Measurements from ENCODE around the gene LCK. TPM values are rescaled to one million over a fixed set of nuclear protein-coding genes. Genes with fewer than 3 reads are reported as not detected.

The LCK gene
- total RNA-seq, 1 experiment from 2014 or later, result 37.6 TPM

DNA sequence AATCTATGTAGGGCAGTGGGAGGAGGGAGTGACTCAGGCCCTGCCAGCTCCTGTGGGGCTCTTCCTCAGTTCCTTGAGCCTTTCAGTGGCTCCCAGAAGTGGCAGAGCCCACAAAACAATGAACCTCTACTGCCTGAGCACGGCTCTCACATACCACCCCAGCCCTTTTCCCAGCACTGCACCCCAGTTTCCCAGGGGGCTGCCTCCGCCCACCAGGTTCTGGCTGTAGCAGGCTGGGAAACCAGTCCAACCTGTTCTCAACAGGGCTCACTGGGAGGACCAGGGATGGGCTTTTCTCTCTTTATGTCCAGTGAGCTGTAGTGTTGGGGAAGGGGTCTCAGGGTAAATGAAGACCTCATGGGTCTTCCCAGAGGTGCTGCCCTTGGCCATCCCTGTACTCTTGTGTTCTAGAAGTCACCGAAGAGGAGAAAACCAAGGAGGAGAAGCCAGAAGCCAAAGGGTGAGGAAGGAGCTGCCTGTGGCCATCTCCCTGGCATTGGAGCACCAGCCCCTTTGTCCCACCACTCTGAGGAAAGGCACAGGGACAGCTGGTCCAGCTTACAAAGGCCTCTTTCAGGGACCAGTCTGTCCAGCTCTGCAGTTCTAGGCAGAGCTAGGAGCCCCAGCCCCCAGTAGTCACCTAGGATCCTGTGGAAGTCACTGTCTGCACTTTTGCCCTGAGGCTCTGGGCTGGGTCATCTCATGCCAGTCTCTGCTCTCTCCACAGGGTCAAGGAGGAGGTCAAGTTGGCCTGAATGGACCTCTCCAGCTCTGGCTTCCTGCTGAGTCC is 81.4 kb downstream of the LCK start:
- no peak overlapping the region for H3K14ac ChIP-seq (ENCODE audit: insufficient read depth, low read length)
- H3K4ac ChIP-seq (ENCODE audit: low read depth, low read length), result no peak overlapping the region
- H2BK12ac ChIP-seq (ENCODE audit: insufficient read length, low read depth, low read length), result no peak overlapping the region
- TF ChIP-seq, protein P1, sequence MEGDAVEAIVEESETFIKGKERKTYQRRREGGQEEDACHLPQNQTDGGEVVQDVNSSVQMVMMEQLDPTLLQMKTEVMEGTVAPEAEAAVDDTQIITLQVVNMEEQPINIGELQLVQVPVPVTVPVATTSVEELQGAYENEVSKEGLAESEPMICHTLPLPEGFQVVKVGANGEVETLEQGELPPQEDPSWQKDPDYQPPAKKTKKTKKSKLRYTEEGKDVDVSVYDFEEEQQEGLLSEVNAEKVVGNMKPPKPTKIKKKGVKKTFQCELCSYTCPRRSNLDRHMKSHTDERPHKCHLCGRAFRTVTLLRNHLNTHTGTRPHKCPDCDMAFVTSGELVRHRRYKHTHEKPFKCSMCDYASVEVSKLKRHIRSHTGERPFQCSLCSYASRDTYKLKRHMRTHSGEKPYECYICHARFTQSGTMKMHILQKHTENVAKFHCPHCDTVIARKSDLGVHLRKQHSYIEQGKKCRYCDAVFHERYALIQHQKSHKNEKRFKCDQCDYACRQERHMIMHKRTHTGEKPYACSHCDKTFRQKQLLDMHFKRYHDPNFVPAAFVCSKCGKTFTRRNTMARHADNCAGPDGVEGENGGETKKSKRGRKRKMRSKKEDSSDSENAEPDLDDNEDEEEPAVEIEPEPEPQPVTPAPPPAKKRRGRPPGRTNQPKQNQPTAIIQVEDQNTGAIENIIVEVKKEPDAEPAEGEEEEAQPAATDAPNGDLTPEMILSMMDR (conservative IDR thresholded peaks at IDR 0.05), result no peak
- H3K23ac ChIP-seq (ENCODE audit: insufficient read length, low read depth, low read length), result no peak overlapping the region
- peaks cover 11% of the 10 kb centered on the region for H3K23me2 ChIP-seq (ENCODE audit: insufficient read length, low read depth, low read length, poor library complexity, severe bottlenecking)
- H3T11ph ChIP-seq (ENCODE audit: low read length), result no peak overlapping the region
- H2BK20ac ChIP-seq (ENCODE audit: low read depth, low read length, poor library complexity, severe bottlenecking), result no peak overlapping the region
- H4K91ac ChIP-seq (ENCODE audit: insufficient read length, low read depth, low read length), result no peak overlapping the region
- no peak overlapping the region for H3K56ac ChIP-seq (ENCODE audit: insufficient read length, low read depth, low read length)
- no peaks in the 10 kb centered on the region for H3K79me1 ChIP-seq (ENCODE audit: insufficient read depth, low read depth, low read length, poor library complexity, severe bottlenecking)
- H3K9me3 Mint-ChIP-seq, result no peaks in the 10 kb centered on the region; a peak in 1 of 5 replicates
- H2BK5ac ChIP-seq (ENCODE audit: insufficient read length, low read length), result no peak overlapping the region
- no peak overlapping the region for H2BK120ac ChIP-seq (ENCODE audit: low read depth, low read length, poor library complexity, severe bottlenecking)
- peak overlapping the region; percentile 81 to 93 (median 91); a peak in 5 of 7 replicates for H3K27ac Mint-ChIP-seq
- no peaks in the 10 kb centered on the region for H4K20me1 ChIP-seq (ENCODE audit: control insufficient read depth, insufficient read depth, insufficient read length)
- H3K27ac ChIP-seq (ENCODE audit: insufficient read length, low read depth, low read length), result no peak overlapping the region
- H3K27me3 ChIP-seq (ENCODE audit: insufficient read depth, low read length), result peaks cover 2% of the 10 kb centered on the region; the same call in 1 of the 2 replicates
- no peak for DNase-seq
- peak overlapping the region; percentile 12 to 57; a peak in 2 of 5 replicates for H3K4me3 Mint-ChIP-seq
- H3K18ac ChIP-seq (ENCODE audit: insufficient read length, low read depth, low read length), result no peak overlapping the region
- H3K36me3 Mint-ChIP-seq (ENCODE audit: insufficient read depth in 1 of 3, low read depth in 3 of 3), result peaks cover 38 to 76% (median 65%) of the 10 kb centered on the region in 3 experiments
- H2AFZ ChIP-seq (ENCODE audit: low read length), result no peak overlapping the region
- peaks cover 3% of the 10 kb centered on the region; the same call in 1 of the 2 replicates for H3K4me1 ChIP-seq (ENCODE audit: insufficient read depth, low read length)
- no peaks in the 10 kb centered on the region for H3K9me3 ChIP-seq (ENCODE audit: control insufficient read depth, low read depth, low read length)
- no peak overlapping the region for H4K5ac ChIP-seq (ENCODE audit: insufficient read length, low read depth, low read length)
- H4K8ac ChIP-seq (replicated peaks; ENCODE audit: insufficient read length, low read depth, low read length), result no peak overlapping the region
- no CpG with 5 or more reads among the region's 3 CpGs for WGBS (ENCODE audit: extremely low coverage, insufficient read length, low lambda C conversion rate)
- no peak overlapping the region for H2BK15ac ChIP-seq (ENCODE audit: low read depth, low read length)
- no peak overlapping the region for H3K9ac ChIP-seq (ENCODE audit: extremely low read depth, insufficient read length, low read length)
- no peak overlapping the region for H2AK5ac ChIP-seq (ENCODE audit: insufficient read length, low read length)
- peaks cover 15% of the 10 kb centered on the region for H3K27me3 Mint-ChIP-seq (ENCODE audit: low read depth)
- peaks cover 6% of the 10 kb centered on the region; the same call in 1 of the 2 replicates for H3K79me2 ChIP-seq (ENCODE audit: insufficient read depth, low read length)
- H3K4me1 Mint-ChIP-seq, result peaks cover 31 to 43% of the 10 kb centered on the region in 2 experiments
- H3K4me2 ChIP-seq (ENCODE audit: insufficient read depth, insufficient read length, low read length), result no peak overlapping the region

All from H9 (cell line).